HG03095 (cell line): ENCODE results near the gene MPV17.
"Not testable (repeated sequence)": the region's sequence is repeated elsewhere in the genome, so short reads cannot be mapped to it uniquely, and the experiment has no call there.

Experiments used
- ATAC-seq: cut with Tn5 transposase; IDR thresholded peaks from one replicate; pipeline ENCODE4 v1.9.1; 2021; ENCODE audit warnings: moderate library complexity; ENCODE audit not compliant: unreplicated experiment

The MPV17 gene

DNA sequence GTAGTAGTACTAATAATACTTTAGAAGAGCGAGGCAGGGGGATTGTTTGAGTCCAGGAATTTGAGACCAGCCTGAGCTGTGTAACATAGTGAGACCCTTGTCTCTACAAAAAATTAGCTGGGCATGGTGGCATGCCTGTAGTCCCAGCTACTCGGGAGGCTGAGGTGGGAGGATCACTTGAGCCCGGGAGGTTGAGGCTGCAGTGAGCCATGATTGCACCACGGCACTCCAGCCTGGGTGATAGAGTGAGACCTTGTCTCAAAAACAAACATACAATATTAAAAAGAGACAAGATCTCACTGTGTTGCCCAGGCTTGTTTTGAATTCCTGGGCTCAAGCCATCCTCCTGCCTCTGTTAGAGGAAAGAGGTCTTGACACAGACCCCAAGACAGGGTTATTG, 22.3 kb downstream of the MPV17 start:
- ATAC-seq: not testable (repeated sequence)

DNA sequence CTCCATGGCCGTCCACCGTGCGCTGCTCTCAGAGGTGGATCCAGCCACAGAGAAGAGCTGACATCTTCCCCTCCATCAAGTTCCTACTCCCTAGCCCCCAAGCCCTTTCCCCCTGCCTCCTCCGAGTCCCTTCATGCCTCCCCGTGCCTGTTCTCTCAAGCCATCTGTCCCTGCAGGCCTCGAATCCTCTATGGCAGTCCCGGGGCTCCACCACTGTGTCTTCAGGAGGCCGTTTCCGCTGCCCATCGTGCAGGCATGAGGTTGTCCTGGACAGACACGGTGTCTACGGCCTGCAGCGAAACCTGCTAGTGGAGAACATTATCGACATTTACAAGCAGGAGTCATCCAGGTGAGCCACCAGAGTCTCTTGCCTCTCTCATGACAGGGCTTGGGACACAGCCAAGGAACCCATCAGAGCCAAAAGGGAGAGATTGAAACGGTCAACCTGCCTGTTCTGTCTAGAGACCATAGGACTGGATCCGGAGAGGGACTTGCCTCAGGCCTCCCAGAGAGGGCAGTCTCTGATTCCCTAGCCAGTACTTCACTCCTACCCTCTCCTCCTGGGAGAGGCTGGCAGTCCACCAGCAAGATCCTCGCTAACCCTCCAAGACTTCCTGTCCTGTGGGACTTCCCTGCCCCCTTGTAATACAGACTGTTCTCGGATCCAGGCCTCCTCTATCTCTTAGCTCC, 24.4 kb downstream of the MPV17 start:
- ATAC-seq: no peak

DNA sequence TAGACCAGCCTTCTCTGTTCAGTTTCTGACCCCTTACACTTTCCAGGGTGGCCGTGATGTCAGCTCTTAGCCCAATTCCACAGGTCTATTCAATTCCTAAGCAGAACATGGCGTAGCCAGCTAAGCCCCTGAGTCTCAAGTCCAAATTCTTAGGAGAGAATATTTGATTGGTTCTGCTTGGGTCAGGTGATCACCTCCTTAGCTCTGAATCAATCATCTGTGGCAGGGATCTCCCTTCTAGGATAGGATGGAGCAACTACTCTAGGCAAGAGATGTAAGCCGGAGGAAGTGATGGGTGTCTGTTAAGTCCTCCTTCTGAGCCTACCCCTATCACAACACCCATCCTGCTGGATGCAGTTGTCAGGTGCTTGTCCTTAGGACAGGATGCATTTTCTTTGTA, 25.7 kb downstream of the MPV17 start:
- no peak for ATAC-seq

DNA sequence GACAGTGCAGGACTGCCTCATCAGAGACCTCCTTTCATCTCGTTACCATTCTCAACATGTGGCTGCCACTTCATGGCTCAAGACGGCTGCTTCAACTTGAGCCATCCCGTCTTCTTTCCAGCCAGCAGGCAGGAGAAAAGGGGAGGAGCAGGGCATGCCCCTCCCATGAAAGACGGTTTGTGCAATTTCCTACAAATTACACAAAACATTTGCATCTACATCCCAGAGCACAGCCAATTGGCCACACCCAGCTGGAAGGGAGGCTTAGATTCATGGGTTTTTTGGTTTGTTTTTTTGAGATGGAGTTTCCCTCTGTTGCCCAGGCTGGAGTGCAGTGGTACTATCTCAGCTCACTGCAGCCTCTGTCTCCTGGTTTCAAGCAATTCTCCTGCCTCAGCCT, 26.4 kb downstream of the MPV17 start:
- no peak for ATAC-seq

DNA sequence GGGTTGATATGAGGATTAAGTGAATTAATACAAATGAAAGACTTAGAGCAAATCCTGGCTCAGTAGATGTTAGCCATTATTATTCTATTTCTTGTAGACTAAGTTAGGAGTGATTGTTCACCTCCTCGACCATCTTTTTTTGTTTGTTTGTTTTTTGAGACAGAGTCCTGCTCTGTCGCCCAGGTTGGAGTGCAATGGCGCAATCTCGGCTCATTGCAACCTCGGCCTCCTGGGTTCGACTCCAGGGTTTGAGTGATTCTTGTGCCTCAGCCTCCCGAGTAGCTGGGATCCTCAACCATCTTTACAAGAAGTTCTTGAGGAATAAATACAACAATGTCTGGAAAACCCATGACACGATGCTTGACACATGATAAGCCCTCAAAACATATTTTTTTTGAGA, 28.0 kb downstream of the MPV17 start:
- no peak for ATAC-seq

DNA sequence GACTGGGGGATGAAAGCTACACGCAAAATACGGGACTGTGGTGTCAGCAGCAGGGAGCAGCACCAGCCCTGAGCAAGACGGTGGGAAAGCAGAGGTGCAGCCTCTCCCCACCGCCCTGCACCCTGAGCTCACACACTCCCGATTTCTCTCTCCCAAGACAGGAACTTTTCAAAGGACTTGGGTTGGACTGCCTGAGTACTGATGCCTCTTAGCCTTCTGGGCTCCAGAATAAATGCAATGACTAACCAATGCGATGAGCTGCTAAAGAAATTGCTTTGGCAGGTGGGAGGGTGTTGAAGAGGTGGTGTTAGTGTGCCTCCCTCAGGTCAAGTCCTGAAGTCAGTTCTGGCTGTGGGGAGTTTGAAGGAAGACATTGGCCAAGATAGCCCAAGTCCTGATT, 31.0 kb downstream of the MPV17 start:
- ATAC-seq: no peak

DNA sequence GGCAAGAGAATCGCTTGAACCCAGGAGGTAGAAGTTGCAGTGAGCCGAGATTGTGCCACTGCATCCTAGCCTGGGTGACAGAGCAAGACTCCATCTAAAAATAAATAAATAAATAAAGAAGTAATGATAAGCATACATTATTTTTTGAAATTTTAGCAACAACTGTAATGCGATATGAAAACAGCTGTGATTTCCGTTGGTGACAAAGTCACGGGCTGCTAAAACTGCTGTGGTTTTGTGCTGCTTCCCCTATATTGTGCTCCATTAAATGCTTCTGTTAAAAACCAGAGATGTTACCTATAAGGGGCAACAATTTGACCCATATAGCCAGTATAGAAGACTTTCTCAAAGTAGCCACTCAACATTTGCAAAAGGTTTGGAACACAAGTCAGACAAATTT, 32.3 kb downstream of the MPV17 start:
- no peak for ATAC-seq

DNA sequence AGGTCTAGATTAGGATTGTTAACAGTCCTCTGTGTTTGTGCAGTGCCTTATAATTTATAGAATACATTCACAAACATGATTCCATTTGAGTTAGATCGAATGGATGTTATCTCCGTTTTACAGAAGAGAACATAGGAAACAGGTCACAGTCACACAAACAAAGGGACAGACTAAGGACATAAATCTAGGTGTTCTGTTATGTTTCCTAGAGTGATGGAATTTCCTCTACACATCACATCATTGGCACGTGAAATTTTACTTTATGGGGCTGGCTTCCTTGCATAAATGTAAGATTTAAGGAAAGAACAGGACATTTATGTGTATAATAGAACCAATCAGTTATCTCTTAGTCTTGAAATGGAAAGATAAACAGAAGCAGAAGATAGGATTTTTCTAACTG, 34.3 kb downstream of the MPV17 start:
- no peak for ATAC-seq

DNA sequence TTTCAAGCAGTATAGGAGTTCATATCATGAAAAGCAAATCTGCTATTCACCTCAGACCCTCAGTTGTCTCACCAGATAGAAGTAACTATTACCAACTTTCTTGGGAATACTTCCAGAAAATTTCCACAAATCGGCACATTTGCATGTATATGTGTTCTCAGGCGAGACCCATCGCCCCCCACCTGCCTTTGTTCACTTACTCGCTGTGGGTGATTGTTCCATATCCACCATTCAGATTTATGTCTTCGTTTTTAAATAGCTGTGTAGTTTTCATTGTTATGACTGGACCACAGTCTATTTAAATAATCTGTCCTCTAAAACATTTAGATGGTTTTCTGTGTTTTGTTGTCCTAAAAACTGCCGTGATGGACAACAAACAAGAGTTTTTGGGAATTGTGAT, 37.4 kb downstream of the MPV17 start:
- no peak for ATAC-seq

DNA sequence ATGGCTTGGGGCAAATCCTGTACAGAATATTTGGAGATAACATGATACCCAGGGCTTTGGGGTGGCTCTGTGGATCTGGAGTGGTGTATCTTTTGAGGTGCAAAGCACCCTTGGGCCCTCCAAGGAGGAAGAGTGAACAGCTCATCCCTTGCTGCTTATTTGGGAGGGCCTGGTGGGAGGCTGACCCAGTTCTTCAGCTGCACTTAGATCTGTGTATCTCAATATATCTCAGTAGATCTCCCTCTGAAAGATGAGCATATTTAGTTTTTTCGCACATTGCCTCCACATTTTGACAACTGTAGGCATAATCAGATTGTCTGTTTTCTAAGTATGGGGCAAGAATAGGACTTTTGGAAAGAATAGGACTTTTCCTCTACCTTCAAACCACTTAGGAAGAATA, 37.9 kb downstream of the MPV17 start:
- ATAC-seq: no peak

DNA sequence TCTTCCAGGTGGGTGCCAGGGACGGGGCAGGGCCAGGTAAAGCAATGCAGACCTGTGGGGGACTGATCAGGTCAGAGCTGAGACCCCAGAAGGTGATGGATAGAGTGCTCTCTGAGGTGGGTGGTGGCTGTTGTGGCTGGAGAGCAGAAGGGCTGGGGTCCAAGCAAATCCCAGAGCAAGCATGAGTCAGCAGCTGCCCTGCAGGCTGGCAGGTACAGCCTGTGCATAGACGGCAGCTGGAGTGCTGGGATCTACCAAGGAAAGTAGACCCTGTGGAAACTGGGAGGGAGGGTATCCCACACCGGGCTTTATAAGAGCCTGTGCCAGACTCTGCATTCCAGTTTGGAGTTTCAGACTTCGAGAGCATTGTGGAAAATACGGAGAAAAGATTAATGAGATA, 40.0 kb downstream of the MPV17 start:
- no peak for ATAC-seq

DNA sequence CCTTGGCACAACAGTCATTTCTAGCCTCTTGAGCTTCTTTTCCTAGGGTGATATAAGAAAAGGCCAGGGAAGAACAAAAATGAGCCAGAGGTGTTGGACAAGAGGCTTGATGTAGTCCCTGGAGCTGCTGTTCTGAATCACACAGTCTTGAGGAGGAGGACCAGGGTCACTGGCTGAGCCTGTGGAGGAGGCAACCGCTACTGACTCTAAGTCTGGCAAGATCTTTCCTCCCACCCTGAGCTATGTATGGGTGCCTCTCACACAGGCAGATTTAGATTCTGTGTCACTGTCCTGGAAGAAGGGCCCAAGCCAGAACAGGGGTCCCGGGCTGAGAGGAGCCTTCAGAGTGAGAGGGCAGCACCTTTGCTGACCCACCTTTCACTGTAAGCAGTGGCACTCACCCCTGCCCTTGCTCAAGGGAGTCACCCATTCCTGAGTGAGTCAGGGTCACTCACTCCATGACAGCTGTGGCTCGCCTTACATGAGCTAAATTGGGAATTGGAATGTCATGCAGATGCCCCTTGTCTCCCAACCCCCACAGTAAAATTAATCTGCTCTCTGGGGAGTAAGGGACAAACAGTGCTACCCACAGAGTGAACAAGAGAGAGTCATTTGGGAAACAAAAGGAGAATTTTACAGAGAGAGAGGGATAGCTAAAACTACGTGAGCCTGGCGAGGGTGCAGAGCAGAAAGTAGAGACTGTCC, 40.9 kb downstream of the MPV17 start, which contains the start of gene TRIM54:
TRIM54 (plus strand) TSS at position 575 of the 705 bp plus-strand sequence. CDS start 303 bp downstream, outside the sequence.
- ATAC-seq: no peak

DNA sequence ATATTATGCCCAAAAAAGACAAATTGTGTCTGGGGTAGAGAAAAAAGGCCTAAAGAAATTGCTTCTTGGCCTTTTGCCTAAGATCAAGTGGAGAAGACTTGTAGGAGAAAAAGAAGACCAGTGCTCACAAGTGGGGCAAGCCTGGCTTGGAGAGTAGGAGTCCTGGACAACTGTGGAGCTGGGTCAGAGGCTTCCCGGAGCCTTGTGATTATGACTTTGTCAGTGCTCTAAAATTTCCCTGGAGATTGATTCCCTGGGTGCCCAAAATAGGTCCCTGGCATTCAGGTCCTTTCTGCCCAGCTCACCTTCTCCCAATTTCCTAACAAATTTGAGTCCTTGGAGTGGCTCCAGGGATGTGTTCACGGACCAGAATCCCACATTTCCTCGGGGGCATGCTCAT, 41.5 kb downstream of the MPV17 start:
- no peak for ATAC-seq

DNA sequence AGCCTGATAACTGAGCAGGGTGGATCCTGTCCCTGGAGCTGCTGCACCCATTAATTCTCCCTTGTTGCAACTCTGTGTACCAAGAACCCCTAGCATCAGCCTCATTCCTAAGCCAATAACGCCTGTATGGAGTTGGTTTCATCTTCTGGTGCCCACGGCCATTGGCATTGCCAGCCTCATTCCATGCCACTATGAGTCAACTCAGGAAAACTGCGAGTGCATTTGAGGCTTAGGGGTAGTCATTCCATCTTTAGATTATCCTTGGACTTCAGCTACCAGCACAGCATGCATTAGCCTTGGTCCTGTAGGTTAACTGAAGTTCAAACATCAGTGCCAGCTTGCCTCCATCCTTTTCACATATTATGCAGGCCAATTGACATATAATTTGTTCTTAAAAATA, 42.1 kb downstream of the MPV17 start:
- ATAC-seq: no peak

DNA sequence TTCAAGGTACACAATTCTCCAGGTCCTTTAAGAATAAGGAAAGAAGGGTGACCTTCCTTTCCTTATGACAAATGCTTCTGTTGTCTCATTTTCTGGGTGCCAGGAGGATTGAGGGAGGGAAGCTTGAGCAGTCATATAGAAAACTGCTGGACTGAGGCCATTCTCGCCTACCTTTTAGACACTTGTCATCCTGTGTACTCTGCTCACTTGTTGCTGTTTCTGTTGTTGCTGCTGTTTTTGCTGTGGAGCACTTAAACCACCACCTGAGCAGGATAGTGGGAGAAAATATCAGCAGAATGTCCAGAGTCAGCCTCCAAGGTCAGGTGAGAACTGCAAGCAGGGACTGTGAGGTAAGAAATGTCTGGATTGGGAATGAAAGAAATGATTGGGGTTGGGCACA, 44.9 kb downstream of the MPV17 start:
- ATAC-seq: no peak

DNA sequence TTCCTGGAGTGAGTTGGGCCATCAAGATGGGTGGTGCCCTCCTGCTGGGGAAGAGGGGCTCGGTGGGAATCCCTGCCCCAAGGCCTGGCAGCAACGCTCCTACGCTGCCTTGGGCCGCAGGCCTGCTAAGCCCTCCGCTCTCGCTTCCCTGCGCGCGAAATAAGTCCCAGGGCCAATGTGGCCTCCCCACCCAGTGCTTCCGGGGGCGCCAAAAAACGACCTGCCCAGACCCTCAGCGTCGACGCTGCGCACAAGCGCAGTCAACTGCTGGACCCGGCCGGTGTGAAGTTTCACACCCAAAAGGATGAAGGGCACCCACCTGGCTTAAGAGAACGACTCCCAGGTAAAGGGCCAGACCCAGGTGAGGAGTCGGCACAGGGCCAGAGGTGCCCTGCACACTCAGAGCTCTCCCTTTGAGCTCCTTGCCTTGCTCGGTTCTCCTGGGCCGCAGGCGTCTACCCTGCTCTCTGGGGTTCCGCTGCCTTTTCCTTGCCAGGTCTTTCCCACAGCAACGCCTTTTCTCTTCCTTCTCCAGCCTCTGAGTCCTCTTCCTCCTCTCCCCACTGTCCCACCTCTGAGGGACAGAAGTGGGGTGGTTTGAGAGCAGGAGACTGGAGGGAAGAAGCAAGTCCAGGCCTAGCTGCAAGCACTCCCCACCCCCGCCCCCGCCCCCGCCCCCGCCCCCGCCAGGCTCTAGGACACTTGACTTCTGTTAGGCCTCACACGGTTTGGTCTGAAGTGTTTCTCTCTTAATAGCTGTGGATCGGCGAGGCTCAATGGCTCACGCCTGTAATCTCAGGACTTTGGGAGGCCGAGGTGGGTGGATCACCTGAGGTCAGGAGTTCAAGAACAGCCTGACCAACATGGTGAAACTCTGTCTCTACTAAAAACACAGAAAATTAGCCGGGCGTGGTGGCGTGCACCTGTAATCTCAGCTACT, 47.4 kb downstream of the MPV17 start, which contains the start of gene DNAJC5G:
DNAJC5G (plus strand) TSS at position 223 of the 940 bp plus-strand sequence. CDS start 1,296 bp downstream, outside the sequence.
- ATAC-seq: no peak

DNA sequence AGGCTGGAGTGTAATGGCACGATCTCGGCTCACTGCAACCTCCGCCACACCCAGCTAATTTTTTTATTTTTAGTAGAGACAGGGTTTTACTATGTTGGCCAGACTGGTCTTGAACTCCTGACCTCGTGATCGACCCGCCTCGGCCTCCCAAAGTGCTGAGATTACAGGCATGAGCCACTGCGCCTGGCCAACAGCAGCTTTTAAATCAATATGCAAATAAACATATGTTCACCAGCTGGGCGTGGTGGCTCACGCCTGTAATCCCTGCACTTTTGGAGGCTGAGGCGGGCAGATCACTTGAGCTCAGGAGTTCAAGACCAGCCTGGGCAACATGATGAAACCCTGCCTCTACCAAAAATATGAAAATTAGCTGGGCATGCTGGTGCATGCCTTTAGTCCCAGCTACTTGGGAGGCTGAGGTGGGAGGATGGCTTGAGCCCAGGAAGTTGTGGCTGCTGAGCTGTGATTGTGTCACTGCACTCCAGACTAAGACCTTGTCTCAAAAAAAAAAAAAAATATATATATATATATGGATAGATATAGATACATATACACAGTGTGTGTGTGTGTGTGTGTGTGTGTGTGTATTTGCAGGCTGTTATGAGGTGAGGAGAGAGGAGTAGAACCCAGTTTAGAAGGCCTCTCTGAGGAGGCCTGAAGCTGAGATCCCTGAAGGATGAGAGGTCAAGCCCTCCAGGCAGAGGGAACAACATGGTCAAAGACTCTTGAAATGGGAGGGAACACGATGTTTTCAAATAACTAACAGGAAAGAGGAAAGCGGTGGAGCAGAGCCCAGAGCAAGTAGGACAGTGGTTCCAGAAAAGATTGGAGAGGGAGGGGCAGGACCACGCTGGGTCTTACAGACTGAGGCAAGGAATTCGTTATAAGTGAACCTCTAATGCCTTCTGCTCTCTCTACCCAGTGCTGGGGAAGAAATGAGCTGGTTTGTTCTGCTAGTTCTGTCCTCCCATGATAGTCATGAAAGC, 50.1 kb downstream of the MPV17 start:
- not testable (repeated sequence) for ATAC-seq

DNA sequence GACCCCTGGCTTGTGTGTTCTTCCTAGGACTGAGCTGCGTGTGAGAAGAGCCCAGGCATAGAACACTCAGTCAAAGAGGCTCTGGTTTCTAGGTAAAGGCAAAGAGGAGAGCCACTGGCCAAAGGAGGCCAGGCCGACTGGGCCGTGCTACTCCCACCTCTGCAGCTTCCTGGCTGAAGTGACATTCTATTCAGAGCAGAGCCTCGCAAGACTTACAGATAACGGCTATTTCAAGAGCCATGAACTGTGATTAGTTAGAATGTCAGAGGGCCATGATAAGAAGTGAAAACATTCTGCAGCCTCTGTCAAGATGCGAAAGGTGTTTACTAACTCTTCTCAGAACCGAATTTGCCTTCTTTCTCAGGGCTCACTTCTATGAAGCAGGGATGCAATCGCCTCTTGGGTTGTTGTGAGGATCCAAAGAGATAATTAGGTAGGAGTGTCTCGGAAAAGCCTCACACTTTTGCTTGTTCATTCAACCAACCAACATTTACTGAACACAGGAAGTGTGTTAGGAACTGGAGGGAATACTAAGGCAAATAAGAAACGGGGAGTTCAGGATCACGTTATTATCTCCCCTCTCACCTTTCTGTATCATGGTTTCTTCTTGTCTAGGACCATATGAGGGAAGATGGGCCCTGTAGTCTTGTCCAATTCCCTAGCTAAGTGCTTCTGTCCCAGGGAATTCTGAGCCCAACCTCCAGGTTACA, 51.1 kb downstream of the MPV17 start:
- ATAC-seq: no peak

DNA sequence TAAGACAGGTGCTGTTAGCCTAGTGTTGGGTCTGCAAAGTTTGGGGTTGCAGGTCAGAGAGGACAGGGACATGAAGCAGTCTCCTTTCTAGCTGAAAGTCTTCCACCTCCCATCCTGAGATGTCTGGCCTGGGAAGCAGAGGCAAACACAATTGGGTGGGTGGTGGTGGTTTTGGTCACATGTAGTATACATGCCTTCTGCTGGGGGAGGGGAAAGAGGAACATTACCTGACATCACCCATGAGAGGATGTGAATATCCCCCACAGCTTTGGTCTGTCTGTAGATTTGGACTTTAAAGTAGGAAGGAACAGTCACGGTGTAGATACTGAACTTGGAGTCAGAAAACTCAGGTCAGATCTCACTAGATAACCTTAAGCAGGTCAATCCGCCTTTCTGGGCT, 52.2 kb downstream of the MPV17 start:
- no peak for ATAC-seq

DNA sequence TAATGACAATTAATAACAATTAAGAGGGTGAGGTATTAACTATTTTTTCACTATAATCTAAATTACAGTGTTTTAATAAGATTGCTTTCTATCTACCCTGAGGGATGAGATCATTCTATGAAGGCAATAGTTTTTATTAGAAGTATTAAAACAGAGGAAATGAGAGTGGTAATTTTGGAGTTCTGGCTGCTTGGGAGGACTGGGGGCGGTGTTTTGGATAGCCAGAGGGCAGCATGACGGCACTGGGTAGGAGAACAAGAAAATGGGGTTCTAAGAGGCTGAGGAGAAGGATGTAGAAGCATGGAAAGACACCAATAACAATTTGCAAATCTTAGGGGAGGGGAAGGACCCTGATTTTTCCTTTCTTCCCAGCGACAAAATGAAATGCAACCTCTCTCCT, 52.8 kb downstream of the MPV17 start:
- no peak for ATAC-seq
